ENCODE results near the gene RAB14.
"Not testable (repeated sequence)": the region's sequence is repeated elsewhere in the genome, so short reads cannot be mapped to it uniquely, and the experiment has no call there.

Gene RAB14

DNA sequence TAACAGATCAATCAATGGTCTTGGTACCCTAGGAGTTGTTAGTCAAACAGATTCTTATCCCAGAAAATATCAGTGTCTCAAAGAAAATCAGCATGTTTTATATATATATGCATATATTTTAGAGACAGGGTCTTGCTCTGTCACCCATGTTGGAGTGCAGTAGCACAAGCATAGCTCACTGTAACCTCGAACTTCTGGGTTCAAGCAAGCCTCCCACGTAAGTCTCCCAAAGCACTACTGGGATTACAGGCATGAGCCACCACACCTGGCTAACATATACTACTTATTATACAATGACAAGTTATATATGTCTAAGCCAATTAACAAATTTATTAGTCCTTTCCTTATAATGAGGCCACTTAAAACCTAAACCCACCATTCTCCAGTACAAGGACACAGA, 10.4 kb downstream of the RAB14 start:
- DNase-seq (ENCODE audit: low read depth) = no peak

DNA sequence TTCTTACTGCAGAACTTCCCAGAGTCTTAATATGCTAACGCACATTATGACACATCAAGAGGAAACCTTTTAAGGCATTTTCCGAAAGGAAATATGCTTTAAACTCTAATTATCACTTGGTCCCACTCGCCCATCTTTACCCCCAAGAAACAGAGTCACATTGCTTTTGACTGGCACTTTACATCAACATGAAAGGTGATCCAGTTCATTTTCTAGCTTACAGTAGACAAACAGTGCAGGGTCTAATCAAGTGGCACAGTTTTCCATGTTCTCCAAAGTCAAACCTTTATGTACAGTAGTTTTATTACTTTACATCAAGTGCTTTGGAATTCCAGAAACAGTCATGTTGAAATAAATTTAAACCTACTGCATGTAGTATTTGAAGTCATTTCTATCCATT, 12.0 kb downstream of the RAB14 start:
- no peak for DNase-seq (ENCODE audit: low read depth)

DNA sequence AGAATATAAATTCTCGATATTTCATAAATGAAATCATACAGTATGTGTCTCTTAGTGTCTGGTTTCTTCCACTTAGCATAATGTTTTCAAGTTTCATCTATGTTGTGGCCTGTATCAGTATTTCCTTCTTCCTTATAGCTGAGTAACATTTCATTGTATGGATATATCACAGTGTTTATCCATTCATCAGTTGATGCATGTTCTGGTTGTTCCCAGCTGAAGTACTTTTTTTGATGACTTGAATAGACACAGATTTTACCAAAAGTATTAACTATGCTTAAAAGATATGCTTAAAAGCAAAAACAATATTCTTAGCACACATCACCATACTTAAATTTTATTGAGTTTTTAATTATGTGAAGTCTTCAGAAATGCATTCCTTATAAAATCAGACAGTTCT, 12.7 kb downstream of the RAB14 start:
- DNase-seq (ENCODE audit: low read depth) = no peak

DNA sequence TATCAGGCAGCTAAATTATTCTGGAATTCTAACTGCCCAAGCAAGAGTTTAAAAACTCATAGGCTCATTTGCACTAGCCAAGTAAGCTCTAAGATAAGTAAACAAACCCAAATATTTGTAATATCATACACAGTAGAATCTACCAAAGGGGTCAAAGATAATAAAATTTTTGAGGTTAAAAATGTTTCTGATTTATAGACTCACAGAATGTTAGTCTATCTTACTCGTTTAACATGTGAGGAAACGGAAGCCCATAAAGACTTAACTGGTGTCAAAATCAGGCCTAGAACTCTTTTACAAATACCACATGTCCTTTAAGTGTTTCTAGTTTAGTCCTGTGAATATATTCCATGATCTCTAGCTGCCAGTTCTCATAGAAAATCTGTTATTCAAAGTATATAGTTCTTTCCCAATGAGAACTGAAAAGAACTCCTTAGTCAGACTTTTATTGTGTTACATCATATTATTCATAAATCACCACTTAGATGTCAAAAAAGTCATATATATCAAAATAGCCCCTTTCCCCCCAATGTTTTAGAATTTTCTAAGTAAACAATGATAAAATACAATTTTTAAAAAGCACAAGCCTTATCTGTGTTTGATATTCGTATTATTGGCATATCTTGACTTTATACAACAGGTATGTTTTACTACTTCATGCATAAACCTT, 13.9 kb downstream of the RAB14 start:
- DNase-seq (ENCODE audit: low read depth) = no peak

DNA sequence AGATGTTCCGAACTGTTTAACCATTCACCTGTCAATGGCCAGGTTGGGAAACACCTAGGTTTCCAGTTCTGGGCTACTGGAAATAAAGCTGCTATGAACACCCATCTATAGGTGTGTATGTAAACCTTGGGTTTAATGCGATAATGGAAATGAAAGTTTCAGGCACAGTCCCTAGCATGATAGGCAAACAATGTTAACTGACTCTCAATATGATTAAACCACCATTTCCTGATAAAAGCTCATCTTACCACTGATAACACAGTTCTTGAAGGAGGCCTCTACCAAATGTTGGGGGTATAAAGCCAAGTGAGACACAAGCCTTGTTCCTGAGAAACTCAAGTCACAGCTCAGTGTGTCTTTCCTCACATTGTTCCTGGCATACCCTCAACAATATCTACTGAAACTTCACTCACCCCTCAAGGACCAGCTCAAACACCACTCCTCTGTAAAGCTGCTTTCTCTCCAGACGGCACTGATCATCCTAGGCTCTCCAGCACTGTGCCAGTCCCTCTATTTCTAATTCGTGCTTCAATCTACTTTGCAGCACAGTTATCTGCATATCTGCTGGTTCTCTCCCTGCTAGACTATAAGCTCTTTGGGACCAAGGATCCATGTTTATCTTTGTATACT, 15.8 kb downstream of the RAB14 start:
- DNase-seq (ENCODE audit: low read depth) = no peak

DNA sequence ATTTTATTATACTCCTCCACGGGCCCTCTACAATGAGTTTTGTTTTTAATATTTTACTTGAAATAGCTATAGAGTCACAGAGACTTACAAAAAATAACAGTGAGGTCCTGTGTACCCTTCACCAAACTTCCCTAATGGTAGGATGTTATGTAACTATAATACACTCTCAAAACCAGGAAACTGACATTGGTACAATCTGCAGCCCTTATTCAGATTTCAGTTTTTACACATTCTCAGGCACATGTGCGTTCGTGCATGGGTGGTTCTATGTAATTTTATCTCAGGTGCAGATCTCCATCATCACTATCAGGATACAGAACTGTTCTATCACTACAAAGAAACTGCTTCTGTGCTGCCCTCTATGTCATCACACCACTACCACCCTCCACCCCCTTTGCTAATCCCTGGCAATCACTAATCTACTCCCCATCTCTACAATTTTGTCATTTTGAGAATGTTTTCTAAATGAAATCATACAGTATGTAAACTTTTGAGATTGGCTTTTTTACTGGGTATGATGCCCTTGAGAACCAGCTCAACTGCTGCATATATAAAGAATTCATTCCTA, 16.4 kb downstream of the RAB14 start:
- DNase-seq (ENCODE audit: low read depth) = no peak

DNA sequence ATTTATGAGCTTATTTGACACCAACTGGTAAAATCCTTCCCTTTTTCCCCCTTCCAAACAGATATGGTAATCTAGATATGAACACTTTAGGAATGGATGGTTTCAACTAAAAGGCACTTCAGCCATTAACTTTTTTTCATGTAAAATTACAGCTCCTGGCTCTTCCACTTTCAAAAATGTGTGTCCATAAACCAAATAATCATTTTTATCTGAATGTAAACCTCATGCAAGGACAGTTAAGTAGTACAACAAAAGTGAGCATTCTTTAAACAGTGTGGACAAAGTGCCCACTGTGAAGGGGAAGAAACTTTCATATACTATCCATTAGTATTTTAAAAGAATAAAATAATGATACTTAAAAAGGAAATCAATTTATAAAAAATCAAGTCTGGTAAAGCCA, 17.2 kb downstream of the RAB14 start:
- no peak for DNase-seq (ENCODE audit: low read depth)

DNA sequence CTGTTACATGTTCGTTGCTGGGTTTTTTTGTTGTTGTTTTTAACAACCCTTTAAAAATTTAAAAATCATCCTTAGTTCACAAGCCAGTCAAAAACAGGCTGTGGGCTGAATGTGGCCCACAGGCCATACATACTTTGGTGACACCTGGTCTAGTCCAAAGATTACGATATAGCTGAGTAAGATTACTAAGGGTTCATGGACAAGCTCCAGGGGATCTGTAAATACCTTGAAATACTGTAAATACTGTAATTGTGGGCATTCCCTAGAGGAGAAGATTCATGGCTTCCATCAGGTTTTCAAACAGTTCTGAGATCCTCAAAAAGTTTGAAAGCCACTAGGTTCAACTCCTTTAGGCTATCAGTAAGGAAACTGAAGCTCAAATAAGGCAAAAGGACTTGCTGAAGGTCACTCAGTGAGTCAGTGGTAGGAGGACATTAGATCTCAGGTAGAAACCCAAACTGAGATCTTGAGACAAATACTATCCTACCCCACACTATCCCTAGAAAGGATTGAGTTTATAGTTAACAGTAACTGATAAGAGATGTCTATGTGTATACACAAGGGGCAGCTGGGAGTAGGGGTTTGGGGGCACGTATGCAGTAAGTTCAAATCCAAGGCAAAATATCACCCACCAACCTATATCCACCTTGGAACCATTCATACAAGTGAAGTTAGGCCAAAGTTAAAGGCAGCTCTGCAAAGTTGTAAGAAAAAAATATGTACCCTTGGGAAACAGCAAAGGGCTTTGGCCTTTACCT, 17.8 kb downstream of the RAB14 start:
- DNase-seq (ENCODE audit: low read depth) = no peak

DNA sequence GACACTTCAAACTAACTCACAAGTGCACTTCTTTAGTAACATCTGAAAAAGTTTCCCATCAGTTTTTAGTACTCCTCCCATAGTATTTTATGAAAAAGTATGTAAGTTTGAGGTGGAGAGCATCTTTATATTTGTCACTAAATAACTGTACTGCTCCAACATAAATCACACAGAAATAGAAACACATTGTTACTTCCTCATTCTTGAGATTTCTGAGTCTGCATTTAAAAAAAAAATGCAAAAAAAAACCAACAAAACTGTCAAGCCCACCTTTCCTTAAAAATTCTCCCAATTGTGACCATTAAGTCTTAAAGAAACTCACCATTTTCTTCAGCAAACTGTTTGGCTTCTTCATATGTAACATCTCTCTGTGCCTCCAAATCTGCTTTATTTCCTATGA, 18.7 kb downstream of the RAB14 start:
- DNase-seq (ENCODE audit: low read depth) = no peak

DNA sequence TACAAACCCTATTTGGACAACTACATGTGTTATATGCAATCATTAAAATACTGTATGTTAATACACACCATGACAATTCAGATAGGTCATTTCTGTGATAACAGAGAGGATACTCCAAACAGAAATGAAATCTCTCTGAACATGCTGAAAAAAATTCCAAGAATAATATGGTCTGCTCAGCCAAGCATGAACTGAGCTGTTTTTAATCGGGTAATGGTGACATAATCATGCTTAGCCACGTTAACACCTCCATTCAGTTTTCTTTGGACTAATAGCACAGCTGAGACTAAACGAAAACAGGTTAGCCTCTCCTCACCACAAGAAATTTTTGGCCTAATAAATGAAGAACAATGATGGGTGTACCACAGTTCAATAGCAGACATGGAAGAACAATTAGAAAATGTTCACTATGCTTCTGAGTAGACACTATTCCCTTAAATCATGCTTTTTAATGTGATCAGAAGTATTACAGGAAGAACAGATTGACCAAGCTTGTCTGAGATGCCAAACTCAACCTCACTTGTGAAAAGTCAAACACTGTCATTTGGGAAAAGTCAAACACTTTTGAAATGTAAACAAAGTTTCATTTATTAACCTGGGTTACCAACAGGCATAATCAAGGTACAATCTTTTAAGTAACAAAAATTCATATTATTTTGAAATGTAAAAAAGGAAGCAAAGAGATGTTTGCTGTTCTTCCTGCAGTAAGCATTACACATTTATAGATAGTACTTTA, 19.4 kb downstream of the RAB14 start:
- no peak for DNase-seq (ENCODE audit: low read depth)

DNA sequence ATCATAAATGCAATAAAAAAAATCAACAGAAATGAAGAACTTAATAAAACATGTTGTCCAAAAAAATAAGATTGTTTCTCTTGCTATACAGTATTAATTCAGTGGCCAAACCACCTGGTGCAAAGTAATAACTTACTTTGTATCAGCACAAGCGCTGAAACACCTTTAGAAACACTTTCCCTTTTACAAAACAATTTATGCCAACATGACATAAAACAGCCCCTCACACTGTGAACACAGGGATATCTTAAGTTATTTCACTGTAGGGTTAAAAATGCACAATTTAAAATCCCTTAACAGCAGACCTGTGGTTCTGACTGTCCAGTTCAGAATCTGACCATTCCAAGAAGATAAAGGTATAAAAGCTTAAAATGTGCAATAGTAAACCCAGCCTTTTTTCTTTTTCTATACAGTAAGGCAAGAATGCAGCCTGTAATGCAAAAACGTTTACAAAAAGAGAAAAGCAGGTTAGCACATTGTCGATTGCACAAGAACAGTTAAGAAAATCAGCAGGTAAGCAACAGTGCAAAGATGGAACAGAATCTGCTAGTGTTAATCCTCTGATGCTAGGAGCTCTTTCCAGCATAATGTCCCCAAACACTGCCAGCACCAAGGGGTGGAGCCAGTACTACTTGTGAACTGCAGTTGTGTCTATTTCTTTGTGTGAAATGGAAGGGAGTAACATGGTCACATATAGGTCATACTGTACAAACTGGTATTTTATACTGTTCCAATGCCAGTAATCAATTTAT, 21.6 kb downstream of the RAB14 start:
- DNase-seq (ENCODE audit: low read depth) = no peak

DNA sequence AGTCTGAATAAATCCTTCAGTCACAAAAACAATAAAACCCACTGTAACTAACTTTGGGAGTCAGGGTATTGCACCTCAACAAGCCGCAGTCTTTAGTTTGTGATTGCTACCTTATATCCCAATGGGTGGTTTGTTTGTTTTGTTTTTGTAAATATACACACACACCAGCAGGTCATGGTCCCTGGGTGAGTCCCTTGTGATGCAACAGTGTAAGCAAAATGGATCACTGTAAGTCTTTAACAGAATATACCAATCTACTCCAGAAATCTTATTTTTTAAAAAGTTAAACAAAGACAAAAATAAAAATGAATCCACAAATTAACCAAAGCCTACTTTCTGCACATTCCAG, 22.3 kb downstream of the RAB14 start:
- DNase-seq (ENCODE audit: low read depth) = not testable (repeated sequence)

DNA sequence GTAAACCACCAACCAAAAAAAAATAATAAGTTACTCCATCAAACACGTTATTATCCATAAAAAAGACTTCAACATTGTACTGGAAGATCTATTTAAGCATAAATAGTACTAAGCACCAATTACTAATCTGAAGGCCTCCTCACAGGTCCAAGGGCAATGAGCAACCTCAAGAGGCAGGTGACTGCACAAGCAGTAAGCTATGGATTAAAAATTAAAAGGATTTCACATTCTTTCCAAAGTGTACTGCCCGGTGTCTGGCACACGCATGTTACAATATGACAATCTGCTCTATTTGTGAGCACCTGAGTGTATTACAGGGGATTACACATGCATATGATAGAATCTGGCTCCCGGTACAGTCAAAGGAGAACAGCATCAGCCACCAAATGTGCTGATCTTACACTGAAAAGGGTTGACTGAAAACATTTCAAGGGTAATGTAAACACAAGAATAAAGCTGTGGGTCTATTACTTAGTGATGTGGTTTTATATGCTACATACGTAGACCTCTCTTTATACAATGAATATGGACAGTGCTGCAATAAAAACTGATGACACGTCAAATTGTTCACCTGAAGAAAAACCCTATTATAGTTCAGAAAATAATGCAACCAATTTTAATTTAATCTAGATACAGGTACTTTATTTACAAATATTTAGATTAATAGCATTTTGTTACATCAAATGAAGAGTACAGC, 22.8 kb downstream of the RAB14 start:
- no peak for DNase-seq (ENCODE audit: low read depth)

DNA sequence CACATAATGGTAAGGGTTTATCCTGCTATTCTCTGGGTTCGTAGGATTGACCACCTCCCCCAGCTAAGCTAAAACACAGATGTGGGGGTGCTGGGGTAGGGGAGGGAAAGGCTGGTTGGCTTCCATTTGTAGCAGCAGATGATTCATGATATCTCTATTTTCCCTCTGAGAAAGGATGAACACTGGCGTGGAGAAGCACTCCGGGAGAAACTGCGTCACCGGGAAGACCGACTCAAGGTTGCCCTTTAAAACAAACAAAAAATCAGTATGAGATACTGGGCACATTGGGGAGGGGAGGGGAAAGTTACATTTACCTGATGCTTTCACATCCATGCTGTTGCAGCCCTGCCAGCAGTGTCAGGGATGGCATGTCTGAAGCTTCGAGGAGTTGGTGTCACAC, 28.2 kb downstream of the RAB14 start:
- DNase-seq (ENCODE audit: low read depth) = no peak

DNA sequence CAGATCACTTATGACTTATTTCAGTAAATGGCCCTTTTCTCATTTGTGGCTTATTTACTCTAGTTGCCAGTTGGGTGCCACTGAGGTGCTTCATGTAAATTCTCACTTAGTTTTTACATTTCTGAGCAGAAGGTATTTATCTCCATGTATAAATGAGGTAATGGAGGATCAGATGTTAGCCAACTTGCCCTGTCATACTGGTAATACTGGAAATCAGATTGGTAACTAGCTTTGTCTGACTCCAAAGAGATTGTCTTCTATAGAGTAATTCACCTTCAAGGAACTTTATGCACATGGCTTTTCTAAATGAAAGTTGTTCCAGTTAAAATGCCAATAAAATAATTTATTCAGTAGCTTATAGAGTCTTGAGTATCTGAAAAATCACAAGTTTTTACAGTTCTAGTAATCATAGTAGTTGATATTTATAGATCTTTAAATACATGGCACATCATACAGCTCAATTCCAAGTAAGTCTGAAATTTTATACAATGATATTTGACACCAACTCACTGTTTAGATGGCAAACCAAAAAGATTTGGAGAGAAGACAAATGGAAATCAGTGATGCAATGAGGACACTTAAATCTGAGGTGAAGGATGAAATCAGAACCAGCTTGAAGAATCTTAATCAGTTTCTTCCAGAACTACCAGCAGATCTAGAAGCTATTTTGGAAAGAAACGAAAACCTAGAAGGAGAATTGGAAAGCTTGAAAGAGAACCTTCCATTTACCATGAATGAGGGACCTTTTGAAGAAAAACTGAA, 28.8 kb downstream of the RAB14 start:
- peak; percentile 56 for DNase-seq (ENCODE audit: low read depth)

DNA sequence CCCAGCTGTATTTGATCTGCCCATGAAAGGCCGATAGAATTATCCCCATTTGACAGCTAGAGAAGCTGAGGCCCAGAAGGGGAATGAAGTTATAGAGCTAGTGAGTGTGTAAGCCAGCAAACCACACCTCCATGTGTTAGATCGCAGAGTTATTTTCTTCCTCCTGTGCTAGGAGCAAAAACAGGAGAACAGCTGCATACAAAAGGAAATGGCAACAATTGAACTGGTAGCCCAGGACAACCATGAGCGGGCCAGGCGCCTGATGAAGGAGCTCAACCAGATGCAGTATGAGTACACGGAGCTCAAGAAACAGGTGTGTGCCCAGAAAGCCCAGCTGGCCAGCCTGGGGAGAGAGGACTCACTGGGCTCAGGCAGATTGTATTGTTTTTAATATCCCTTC, 30.4 kb downstream of the RAB14 start:
- DNase-seq (ENCODE audit: low read depth) = no peak

DNA sequence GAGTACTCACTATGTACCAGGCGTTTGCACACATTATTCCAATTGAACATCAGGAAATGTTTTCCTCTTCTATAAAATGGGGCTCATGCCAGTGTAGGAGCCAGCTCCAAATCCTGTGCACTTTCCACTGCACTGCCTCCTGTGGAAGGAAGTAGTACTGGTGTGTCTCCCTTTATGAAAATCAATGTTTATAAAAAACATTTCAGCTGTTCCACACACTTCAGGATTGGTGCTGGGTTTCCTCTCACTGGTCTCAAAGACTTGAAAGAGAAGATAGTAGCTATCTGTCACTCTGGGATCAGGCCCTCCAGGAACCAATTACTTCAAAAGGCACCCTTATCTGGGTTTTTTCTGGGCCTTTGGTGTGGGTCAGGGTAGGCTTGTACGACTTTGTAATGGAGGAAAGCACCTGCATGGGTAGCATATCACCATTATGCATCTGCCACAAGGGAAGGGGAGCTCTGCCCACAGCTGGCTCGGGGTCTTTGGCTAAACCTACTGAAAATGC, 32.5 kb downstream of the RAB14 start:
- peak; percentile 29 for DNase-seq (ENCODE audit: low read depth)

DNA sequence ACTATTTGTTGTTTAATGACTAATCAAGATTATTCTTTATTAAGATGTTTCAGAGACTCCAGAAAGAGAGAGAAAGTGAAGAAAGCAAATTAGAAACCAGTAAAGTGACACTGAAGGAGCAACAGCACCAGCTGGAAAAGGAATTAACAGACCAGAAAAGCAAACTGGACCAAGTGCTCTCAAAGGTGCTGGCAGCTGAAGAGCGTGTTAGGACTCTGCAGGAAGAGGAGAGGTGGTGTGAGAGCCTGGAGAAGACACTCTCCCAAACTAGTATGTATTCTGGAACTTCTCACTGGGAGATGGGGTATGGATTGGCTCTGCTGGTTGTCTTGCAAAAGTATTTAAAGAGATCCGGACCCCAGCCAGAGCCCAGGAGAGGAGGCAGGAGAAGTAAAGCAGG, 33.6 kb downstream of the RAB14 start:
- no peak for DNase-seq (ENCODE audit: low read depth)

DNA sequence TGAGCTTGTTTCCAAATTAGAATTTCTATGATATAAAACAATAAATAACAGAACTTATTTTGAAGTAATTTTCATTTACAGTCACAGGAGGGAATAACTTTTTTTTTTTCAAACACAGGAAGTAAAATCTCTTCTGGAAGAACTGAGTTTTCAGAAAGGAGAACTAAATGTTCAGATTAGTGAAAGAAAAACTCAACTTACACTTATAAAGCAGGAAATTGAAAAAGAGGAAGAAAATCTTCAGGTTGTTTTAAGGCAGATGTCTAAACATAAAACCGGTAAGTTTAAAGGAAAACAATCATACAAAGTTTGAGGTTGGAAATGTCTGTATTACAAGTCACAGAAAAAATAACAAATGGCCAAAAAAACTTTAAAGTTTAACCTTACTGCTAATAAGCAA, 41.6 kb downstream of the RAB14 start:
- no peak for DNase-seq (ENCODE audit: low read depth)

DNA sequence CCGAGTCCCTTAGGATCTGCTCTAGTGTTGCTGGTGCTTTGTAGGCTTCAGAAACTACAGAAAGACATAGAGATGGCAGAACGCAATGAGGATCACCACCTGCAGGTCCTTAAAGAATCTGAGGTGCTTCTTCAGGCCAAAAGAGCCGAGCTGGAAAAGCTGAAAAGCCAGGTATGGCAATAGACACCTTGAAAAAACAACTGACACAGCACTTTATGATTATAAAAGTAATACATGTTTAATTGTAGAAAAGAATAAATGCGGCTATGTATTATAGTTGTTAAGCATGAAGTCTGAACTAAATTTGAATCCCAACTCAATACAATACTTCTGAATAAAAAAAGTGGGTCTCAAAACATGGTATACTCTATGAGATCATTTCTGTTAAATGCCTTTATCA, 43.7 kb downstream of the RAB14 start:
- DNase-seq (ENCODE audit: low read depth) = no peak

Data from fibroblast of gingiva (primary cell).